Amygdala (tissue), 56 donors: ENCODE measurements around the gene TRH.

Source experiments
- DNase-seq, 56 donors: peaks; one replicate each; lab custom pipeline; 2025; lab: John Stamatoyannopoulos, UW

TRH gene

GRCh38 chr3:129961141-129961541 is 13.4 kb upstream of the TRH start:
- no peak for DNase-seq

- no peak for DNase-seq
Observed at GRCh38 chr3:129962600-129962999, 11.9 kb upstream of the TRH start.

GRCh38 chr3:129965937-129966336 is 8.6 kb upstream of the TRH start:
- no peak for DNase-seq

- no peak for DNase-seq
Observed at GRCh38 chr3:129966876-129967275, 7.6 kb upstream of the TRH start.

- DNase-seq: no peak
Observed at GRCh38 chr3:129967761-129968160, 6.8 kb upstream of the TRH start.

- no peak for DNase-seq
Observed at GRCh38 chr3:129971351-129972052, 3.0 kb upstream of the TRH start.

GRCh38 chr3:129972301-129972700 is 2.2 kb upstream of the TRH start:
- DNase-seq: no peak

GRCh38 chr3:129973853-129974563 is 512 bp upstream of the TRH start:
- no peak for DNase-seq

- DNase-seq: peak in 5 of 56 donors; percentile 5 to 15 (median 7)
Observed at GRCh38 chr3:129974833-129975704, 549 bp downstream of the TRH start.

- no peak for DNase-seq
Observed at GRCh38 chr3:129975705-129976048, 1.2 kb downstream of the TRH start.

GRCh38 chr3:129976286-129976685 is 1.8 kb downstream of the TRH start:
- no peak for DNase-seq

GRCh38 chr3:129978123-129978522 is 3.6 kb downstream of the TRH start:
- DNase-seq: no peak

GRCh38 chr3:129979905-129980304 is 5.4 kb downstream of the TRH start:
- no peak for DNase-seq

GRCh38 chr3:129983561-129983960 is 9.0 kb downstream of the TRH start:
- no peak for DNase-seq

- DNase-seq: no peak
Observed at GRCh38 chr3:129984125-129984524, 9.6 kb downstream of the TRH start.

- DNase-seq: no peak
Observed at GRCh38 chr3:129985113-129985512, 10.6 kb downstream of the TRH start.

GRCh38 chr3:129988429-129988828 is 13.9 kb downstream of the TRH start:
- no peak for DNase-seq

GRCh38 chr3:129989414-129989813 is 14.9 kb downstream of the TRH start:
- no peak for DNase-seq

GRCh38 chr3:129992781-129993180 is 18.3 kb downstream of the TRH start:
- no peak for DNase-seq

- peak in 6 of 56 donors; percentile 3 to 64 (median 22) for DNase-seq
Observed at GRCh38 chr3:129994883-129995559, 20.5 kb downstream of the TRH start.

- DNase-seq: no peak
Observed at GRCh38 chr3:129996073-129996472, 21.6 kb downstream of the TRH start.
